Loucy (cell line): Measurements from ENCODE around the gene KIF1C.
A peak's percentile ranks its signal among the peaks of the same experiment; 100 is the strongest.

Experiments
- H2AFZ ChIP-seq: fragments of 200-600 bp; sonication (generic); 2 replicates; pipeline ENCODE4 v1.6.0; 2016; ENCODE audit warnings: antibody characterized with exemption, mild to moderate bottlenecking, low read length, moderate library complexity
- H3F3A ChIP-seq: fragments of 200-600 bp; 2 replicates; pipeline ENCODE4 v1.6.0; 2016; ENCODE audit warnings: antibody characterized with exemption, low read depth, mild to moderate bottlenecking
- H3K27me3 ChIP-seq: fragments of 200-600 bp; sonication (generic); 2 replicates; pipeline ENCODE4 v1.6.1; 2014; ENCODE audit warnings: low read length, mild to moderate bottlenecking; ENCODE audit not compliant: insufficient read depth, poor library complexity, severe bottlenecking
- H3K36me3 ChIP-seq: fragments of 200-600 bp; sonication (generic); 2 replicates; pipeline ENCODE4 v1.6.1; 2016; ENCODE audit warnings: low read length; ENCODE audit not compliant: insufficient read depth
- H3K4me1 ChIP-seq: fragments of 200-600 bp; sonication (generic); 2 replicates; pipeline ENCODE4 v1.5.1; 2014; ENCODE audit warnings: low read length, mild to moderate bottlenecking; ENCODE audit not compliant: insufficient read depth, poor library complexity, severe bottlenecking
- H3K4me2 ChIP-seq: fragments of 200-600 bp; sonication (generic); 2 replicates; pipeline ENCODE4 v1.6.0; 2014; ENCODE audit warnings: antibody characterized with exemption, low read length, low read depth, mild to moderate bottlenecking; ENCODE audit not compliant: poor library complexity, severe bottlenecking
- H3K4me3 ChIP-seq: fragments of 200-600 bp; sonication (generic); 2 replicates; pipeline ENCODE4 v1.5.1; 2014; ENCODE audit warnings: low read length, mild to moderate bottlenecking, mixed read lengths; ENCODE audit not compliant: poor library complexity, severe bottlenecking
- H3K79me2 ChIP-seq: fragments of 200-600 bp; sonication (generic); 2 replicates; pipeline ENCODE4 v1.6.1; 2014; ENCODE audit warnings: low read length; ENCODE audit not compliant: insufficient read depth
- H3K9ac ChIP-seq: fragments of 200-600 bp; sonication (generic); 2 replicates; pipeline ENCODE4 v1.6.0; 2014; ENCODE audit warnings: mild to moderate bottlenecking, low read depth, low read length, moderate library complexity; ENCODE audit not compliant: poor library complexity, severe bottlenecking
- H3K9me2 ChIP-seq: fragments of 200-600 bp; sonication (generic); replicated peaks from 2 replicates; pipeline ENCODE4 v1.6.1; 2016; ENCODE audit warnings: low read depth, low read length, mixed read lengths
- H3K9me3 ChIP-seq: fragments of 200-600 bp; sonication (generic); 2 replicates; pipeline ENCODE4 v1.6.1; 2014; ENCODE audit warnings: mild to moderate bottlenecking, antibody characterized with exemption, low read length, low read depth; ENCODE audit not compliant: insufficient read depth
- H4K20me1 ChIP-seq: fragments of 200-600 bp; sonication (generic); 2 replicates; pipeline ENCODE4 v1.6.0; 2014; ENCODE audit warnings: antibody characterized with exemption, low read length, mild to moderate bottlenecking; ENCODE audit not compliant: insufficient read depth, poor library complexity, severe bottlenecking
- EZH2phosphoT487 ChIP-seq: fragments of 200-600 bp; IDR thresholded peaks from 2 replicates; pipeline ENCODE4 v1.6.1; 2018; ENCODE audit warnings: antibody characterized with exemption, mild to moderate bottlenecking, moderate library complexity, borderline replicate concordance
- TF ChIP-seq, protein P1 (sequence below): fragments of 200-600 bp; sonication (generic); conservative IDR thresholded peaks from 2 replicates; pipeline ENCODE4 v1.5.1; 2014; ENCODE audit warnings: mild to moderate bottlenecking, antibody characterized with exemption, low read length

Gene KIF1C

GRCh38 chr17:4970273-4970672 is 27.5 kb upstream of the KIF1C start:
- H3F3A ChIP-seq: no peaks in the 10 kb centered on the region
- no peak overlapping the region for H3K4me3 ChIP-seq
- no peak overlapping the region for H2AFZ ChIP-seq
- H3K9me2 ChIP-seq: no peaks in the 10 kb centered on the region
- peaks cover 27% of the 10 kb centered on the region for H3K4me1 ChIP-seq
- H3K36me3 ChIP-seq: no peaks in the 10 kb centered on the region
- H3K4me2 ChIP-seq: no peak overlapping the region
- H3K9ac ChIP-seq: peak overlapping the region; percentile 100
- TF ChIP-seq EZH2phosphoT487: no peak
- TF ChIP-seq, protein P1, sequence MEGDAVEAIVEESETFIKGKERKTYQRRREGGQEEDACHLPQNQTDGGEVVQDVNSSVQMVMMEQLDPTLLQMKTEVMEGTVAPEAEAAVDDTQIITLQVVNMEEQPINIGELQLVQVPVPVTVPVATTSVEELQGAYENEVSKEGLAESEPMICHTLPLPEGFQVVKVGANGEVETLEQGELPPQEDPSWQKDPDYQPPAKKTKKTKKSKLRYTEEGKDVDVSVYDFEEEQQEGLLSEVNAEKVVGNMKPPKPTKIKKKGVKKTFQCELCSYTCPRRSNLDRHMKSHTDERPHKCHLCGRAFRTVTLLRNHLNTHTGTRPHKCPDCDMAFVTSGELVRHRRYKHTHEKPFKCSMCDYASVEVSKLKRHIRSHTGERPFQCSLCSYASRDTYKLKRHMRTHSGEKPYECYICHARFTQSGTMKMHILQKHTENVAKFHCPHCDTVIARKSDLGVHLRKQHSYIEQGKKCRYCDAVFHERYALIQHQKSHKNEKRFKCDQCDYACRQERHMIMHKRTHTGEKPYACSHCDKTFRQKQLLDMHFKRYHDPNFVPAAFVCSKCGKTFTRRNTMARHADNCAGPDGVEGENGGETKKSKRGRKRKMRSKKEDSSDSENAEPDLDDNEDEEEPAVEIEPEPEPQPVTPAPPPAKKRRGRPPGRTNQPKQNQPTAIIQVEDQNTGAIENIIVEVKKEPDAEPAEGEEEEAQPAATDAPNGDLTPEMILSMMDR: no peak
- peaks cover 32% of the 10 kb centered on the region for H3K79me2 ChIP-seq
- H3K27me3 ChIP-seq: no peaks in the 10 kb centered on the region
- H4K20me1 ChIP-seq: no peaks in the 10 kb centered on the region
- H3K9me3 ChIP-seq: no peaks in the 10 kb centered on the region

GRCh38 chr17:4971826-4972225 is 25.9 kb upstream of the KIF1C start:
- H3K79me2 ChIP-seq: peaks cover 19% of the 10 kb centered on the region
- no peak overlapping the region for H2AFZ ChIP-seq
- no peak for TF ChIP-seq EZH2phosphoT487
- TF ChIP-seq, protein P1: no peak
- H3K27me3 ChIP-seq: no peaks in the 10 kb centered on the region
- no peak overlapping the region for H3K9ac ChIP-seq
- peaks cover 21% of the 10 kb centered on the region for H3K4me1 ChIP-seq
- 0 out of 2 replicates have a peak, but pooled peaks cover under 1% of the 10 kb centered on the region for H3K36me3 ChIP-seq
- no peak overlapping the region for H3K4me3 ChIP-seq
- H3F3A ChIP-seq: no peaks in the 10 kb centered on the region
- no peak overlapping the region for H3K4me2 ChIP-seq
- H3K9me2 ChIP-seq: no peaks in the 10 kb centered on the region
- H4K20me1 ChIP-seq: no peaks in the 10 kb centered on the region
- H3K9me3 ChIP-seq: no peaks in the 10 kb centered on the region

DNA sequence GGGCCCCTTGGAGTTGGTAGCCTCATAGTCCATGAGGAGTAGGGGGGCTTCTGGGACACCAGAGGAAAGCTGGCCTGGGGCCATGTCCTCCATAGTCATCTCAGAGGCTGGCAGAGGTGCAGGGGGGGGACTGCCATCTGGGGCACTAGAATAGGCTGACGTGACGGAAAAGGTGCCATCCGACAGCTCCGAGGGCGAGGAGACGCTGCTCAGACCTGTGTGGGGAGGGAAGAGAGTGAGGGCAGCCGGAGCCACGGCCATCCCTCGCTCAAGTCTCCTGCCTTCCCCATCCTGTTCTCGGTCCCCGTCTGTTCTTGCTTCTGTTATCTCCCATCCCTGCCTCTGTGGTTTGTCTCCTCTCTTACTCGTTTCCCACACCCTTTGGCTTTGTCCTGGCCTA is 25.4 kb upstream of the KIF1C start:
- Histone ChIP-seq H3K36me3 (peaks cover 3% of the 10 kb centered on the region; the same call in 1 of the 2 replicates), H3K9ac (no peak overlapping the region), H3K27me3 (no peaks in the 10 kb centered on the region), H3K4me1 (peaks cover 21% of the 10 kb centered on the region), H3K4me2 (no peak overlapping the region), H3K9me2 (no peaks in the 10 kb centered on the region), H4K20me1 (no peaks in the 10 kb centered on the region), H3F3A (no peaks in the 10 kb centered on the region), H2AFZ (no peak overlapping the region), H3K4me3 (no peak overlapping the region), H3K9me3 (no peaks in the 10 kb centered on the region), H3K79me2 (peaks cover 18% of the 10 kb centered on the region)
- TF ChIP-seq, protein P1: no peak
- TF ChIP-seq EZH2phosphoT487: no peak
